Measurements from ENCODE around the gene KCNT2. TPM values are rescaled to one million over a fixed set of nuclear protein-coding genes. Genes with fewer than 3 reads are reported as not detected.

KCNT2 gene
- total RNA-seq, 1 experiment from 2014 or later = not detected

- CTCF ChIA-PET = no interaction called here
- H3K9ac ChIP-seq (ENCODE audit: low read length) = no peak overlapping the region
- no peak for DNase-seq (ENCODE audit: low read depth, low spot score)
- H4K20me1 ChIP-seq (ENCODE audit: insufficient read depth) = no peaks in the 10 kb centered on the region
- no peaks in the 10 kb centered on the region for H3K36me3 ChIP-seq (ENCODE audit: control insufficient read depth in 1 of 2, insufficient read depth in 2 of 2, low read length in 2 of 2)
- no peak overlapping the region for H2AFZ ChIP-seq (ENCODE audit: low read depth, low read length, poor library complexity, severe bottlenecking)
- BruUV-seq (replicated peaks) = no TSS peak
- RAD21 ChIA-PET (ENCODE audit: low non-redundant PET in 1 of 2, low total read pairs in 2 of 2, uncharacterized antibody in 2 of 2, unreplicated experiment in 2 of 2) = no interaction called here
- no peak overlapping the region for H3K27ac ChIP-seq (ENCODE audit: low read depth, low read length)
- H3K9me3 ChIP-seq (ENCODE audit: control insufficient read depth in 1 of 2, insufficient read depth in 1 of 2, low read depth in 1 of 2, low read length in 2 of 2) = no peaks in the 10 kb centered on the region
- POLR2A ChIA-PET = no interaction called here
- TF ChIP-seq SP1 (IDR thresholded peaks at IDR 0.05; ENCODE audit: low read depth) = no peak
- TF ChIP-seq JUND (IDR thresholded peaks at IDR 0.05) = no peak
- no peak for TF ChIP-seq ZBTB33 (IDR thresholded peaks at IDR 0.05; ENCODE audit: extremely low read depth, insufficient replicate concordance, low read length)
- TF ChIP-seq ELF1 (IDR thresholded peaks at IDR 0.05; ENCODE audit: borderline replicate concordance, low read depth) = no peak
- no peak for TF ChIP-seq EZH2 (IDR thresholded peaks at IDR 0.05)
- no peak for TF ChIP-seq ZFX (IDR thresholded peaks at IDR 0.05)
- no peak overlapping the region for H3K4me2 ChIP-seq (ENCODE audit: low read length)
- no peaks in the 10 kb centered on the region for H3K9me2 ChIP-seq (ENCODE audit: insufficient read depth)
- no peak for ATAC-seq
- H3K4me1 ChIP-seq (ENCODE audit: control insufficient read depth in 1 of 2, insufficient read depth in 2 of 2, low read length in 2 of 2) = no peaks in the 10 kb centered on the region
- H3K27me3 ChIP-seq (ENCODE audit: insufficient read depth, low read length) = no peaks in the 10 kb centered on the region
- H3K79me2 ChIP-seq (ENCODE audit: insufficient read depth, low read length) = no peaks in the 10 kb centered on the region
- intact Hi-C loops (cut with micrococcal nuclease) = no loop called here
- H3K4me3 ChIP-seq (replicated peaks in 1 of 2; ENCODE audit: low read depth in 1 of 2, low read length in 2 of 2) = no peak overlapping the region
These were observed 23.5 kb downstream of the KCNT2 start for GRCh38 chr1:196584696-196585095.

DNA sequence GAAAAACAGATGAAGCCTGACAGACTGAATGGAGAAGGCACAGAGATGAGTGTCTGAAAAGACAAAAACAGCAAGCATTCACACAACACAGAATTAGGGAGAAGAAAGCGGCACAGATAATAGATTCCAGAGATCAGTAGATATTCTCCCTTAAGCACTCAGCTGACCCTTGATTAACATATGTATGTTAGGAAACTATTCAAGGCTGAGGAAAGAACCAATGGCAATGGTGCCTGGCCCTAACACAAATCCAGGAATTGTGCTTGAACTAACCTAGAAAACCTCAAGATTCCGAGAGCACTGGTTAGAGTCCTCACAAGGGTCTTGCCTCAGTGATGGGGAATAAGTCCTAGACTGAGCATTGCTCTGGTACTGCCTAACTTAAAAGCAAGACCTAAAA, 30.9 kb downstream of the KCNT2 start:
- Histone ChIP-seq H2AFZ (ENCODE audit: low read depth, low read length, poor library complexity, severe bottlenecking) (no peak overlapping the region), H3K36me3 (ENCODE audit: control insufficient read depth in 1 of 2, insufficient read depth in 2 of 2, low read length in 2 of 2) (no peaks in the 10 kb centered on the region), H3K4me1 (ENCODE audit: control insufficient read depth in 1 of 2, insufficient read depth in 2 of 2, low read length in 2 of 2) (no peaks in the 10 kb centered on the region), H3K27me3 (ENCODE audit: insufficient read depth, low read length) (no peaks in the 10 kb centered on the region), H3K9me2 (ENCODE audit: insufficient read depth) (no peaks in the 10 kb centered on the region), H3K4me3 (replicated peaks in 1 of 2; ENCODE audit: low read depth in 1 of 2, low read length in 2 of 2) (no peak overlapping the region), H3K79me2 (ENCODE audit: insufficient read depth, low read length) (no peaks in the 10 kb centered on the region), H4K20me1 (ENCODE audit: insufficient read depth) (no peaks in the 10 kb centered on the region), H3K9me3 (ENCODE audit: control insufficient read depth in 1 of 2, insufficient read depth in 1 of 2, low read depth in 1 of 2, low read length in 2 of 2) (no peaks in the 10 kb centered on the region), H3K27ac (ENCODE audit: low read depth, low read length) (no peak overlapping the region), H3K4me2 (ENCODE audit: low read length) (no peak overlapping the region), H3K9ac (ENCODE audit: low read length) (no peak overlapping the region)
- RAD21 ChIA-PET (ENCODE audit: low non-redundant PET in 1 of 2, low total read pairs in 2 of 2, uncharacterized antibody in 2 of 2, unreplicated experiment in 2 of 2) = no interaction called here
- no TSS peak for BruUV-seq (replicated peaks)
- CTCF ChIA-PET = no interaction called here
- intact Hi-C loops (cut with micrococcal nuclease) = no loop called here
- DNase-seq (ENCODE audit: low read depth, low spot score) = no peak
- POLR2A ChIA-PET = no interaction called here
- no peak for TF ChIP-seq EZH2 (IDR thresholded peaks at IDR 0.05)
- no peak for TF ChIP-seq TCF7L2 (IDR thresholded peaks at IDR 0.05; ENCODE audit: borderline replicate concordance, extremely low read depth, insufficient read depth, insufficient read length)
- TF ChIP-seq RAD21 (IDR thresholded peaks at IDR 0.05; ENCODE audit: low read depth) = no peak
- no peak for TF ChIP-seq ZFX (IDR thresholded peaks at IDR 0.05)
- TF ChIP-seq ZBTB33 (IDR thresholded peaks at IDR 0.05; ENCODE audit: extremely low read depth, insufficient replicate concordance, low read length) = no peak
- TF ChIP-seq SIN3A (IDR thresholded peaks at IDR 0.05; ENCODE audit: low read depth) = no peak
- no peak for TF ChIP-seq ZNF274 (IDR thresholded peaks at IDR 0.05; ENCODE audit: low read depth, low read length)
- ATAC-seq = no peak

All from HCT116 (cell line).